Prostate gland (tissue), 2 donors: ENCODE measurements around the gene SELENOK. TPM values are rescaled to one million over a fixed set of nuclear protein-coding genes. Genes with fewer than 3 reads are reported as not detected.

ENCODE experiments used
- DNase-seq: peaks from one replicate; pipeline ENCODE4 v3.0.0-alpha.2; 2019; ENCODE audit warnings: low spot score
- H3K27ac ChIP-seq, 2 donors: fragments of 200-600 bp; sonication (generic); 2 replicates each; pipeline ENCODE4 v1.5.1; 2017 to 2019
- H3K27me3 ChIP-seq: fragments of 200-600 bp; sonication (generic); replicated peaks from 2 replicates; pipeline ENCODE4 v1.5.1; 2019; ENCODE audit not compliant: insufficient read depth
- H3K36me3 ChIP-seq, 2 donors: fragments of 200-600 bp; sonication (generic); 1 replicate in 1 of 2; 2 replicates in 1 of 2; pipeline versions ENCODE4 v1.5.1 to v1.8.1; 2017 to 2019
- H3K4me1 ChIP-seq: fragments of 200-600 bp; sonication (generic); replicated peaks from 2 replicates; pipeline ENCODE4 v1.5.1; 2019
- H3K4me3 ChIP-seq, 2 donors: fragments of 200-600 bp; sonication (generic); 2 replicates each; pipeline ENCODE4 v1.5.1; 2017 to 2019
- H3K9me3 ChIP-seq: fragments of 200-600 bp; sonication (generic); 2 replicates; pipeline ENCODE4 v1.5.1; 2017
- CTCF ChIP-seq, 4 experiments: fragments of 200-600 bp in 2 of 4; fragments of 450-650 bp in 2 of 4; sonication (generic) in 2 of 4; IDR thresholded peaks; 1 replicate in 3 of 4; 2 replicates in 1 of 4; pipeline ENCODE4 v1.5.1; 2016 to 2019; ENCODE audit warnings: antibody characterized with exemption in 4 of 4, mild to moderate bottlenecking in 2 of 4, moderate library complexity in 2 of 4
- POLR2A ChIP-seq: fragments of 450-650 bp; IDR thresholded peaks from one replicate; pipeline ENCODE4 v1.6.1; 2016; ENCODE audit warnings: antibody characterized with exemption, mild to moderate bottlenecking
- POLR2AphosphoS5 ChIP-seq: sonication (generic); formaldehyde crosslinking; IDR thresholded peaks from one replicate; pipeline ENCODE4 v1.6.1; 2017; ENCODE audit warnings: antibody characterized with exemption
- WGBS: methylation state at CpG from one replicate; pipeline ENCODE4 v1.1.5; 2018; 5-methylcytosine and 5-hydroxymethylcytosine counted together
- intact Hi-C: fragments of 100-400 bp; cut with DNase I; formaldehyde crosslinking; loops from one replicate; pipeline ENCODE4 v1.14.2; 2022
- total RNA-seq, 2 donors: library from RNA; depleted of rRNA; stranded (reverse); fragments of >200 nt; gene quantifications; one replicate each; pipeline ENCODE4 v1.1.0, GENCODE V29; 2016

The SELENOK gene
- total RNA-seq, 2 donors from 2014 or later, result 48.5 to 51.1 TPM

GRCh38 chr3:53880396-53881345 lies 11.0 kb downstream of the SELENOK start:
- Histone ChIP-seq H3K4me3 (peak overlapping the region; percentile 73 to 83), H3K27ac (peak overlapping the region in 1 of 2 donors; percentile 85), H3K4me1 (peaks cover 6% of the 10 kb centered on the region), H3K36me3 (peaks cover 4 to 11% of the 10 kb centered on the region in 2 donors), H3K27me3 (no peaks in the 10 kb centered on the region), H3K9me3 (no peaks in the 10 kb centered on the region)
- no peak for DNase-seq
- intact Hi-C loops, result no loop called here
- TF ChIP-seq POLR2A (no peak), CTCF (IDR thresholded peaks at IDR 0.05) (no peak), POLR2AphosphoS5 (no peak)
- WGBS, result 51% methylated on average over 10 of the region's 10 CpGs

- peaks cover 12 to 13% of the 10 kb centered on the region in 2 donors for H3K36me3 ChIP-seq
Measured at GRCh38 chr3:53865732-53866499, 25.7 kb downstream of the SELENOK start.

GRCh38 chr3:53863145-53863544 lies 28.5 kb downstream of the SELENOK start:
- Histone ChIP-seq H3K4me1 (no peaks in the 10 kb centered on the region), H3K4me3 (no peak overlapping the region), H3K27ac (no peak overlapping the region), H3K9me3 (no peaks in the 10 kb centered on the region), H3K27me3 (no peaks in the 10 kb centered on the region), H3K36me3 (peaks cover 0 to 8% of the 10 kb centered on the region in 2 donors)
- TF ChIP-seq CTCF (IDR thresholded peaks at IDR 0.05) (no peak), POLR2A (no peak), POLR2AphosphoS5 (no peak)
- WGBS, result 90% methylated on average over 1 of the region's 1 CpG
- DNase-seq, result no peak
- intact Hi-C loops, result no loop called here

More at GRCh38 chr3:53865732-53866499, 25.7 kb downstream of the SELENOK start:
- WGBS, result 94% methylated on average over 5 of the region's 5 CpGs
- Histone ChIP-seq H3K27me3 (no peaks in the 10 kb centered on the region), H3K4me1 (no peaks in the 10 kb centered on the region), H3K4me3 (no peak overlapping the region), H3K27ac (no peak overlapping the region), H3K9me3 (no peaks in the 10 kb centered on the region)
- intact Hi-C loops, result no loop called here
- no peak for DNase-seq
- no peak for TF ChIP-seq POLR2A
- TF ChIP-seq POLR2AphosphoS5, result no peak
- no peak for TF ChIP-seq CTCF (IDR thresholded peaks at IDR 0.05)

- WGBS, result 82% methylated on average over 3 of the region's 3 CpGs
- no peaks in the 10 kb centered on the region for H3K9me3 ChIP-seq
- no peak overlapping the region for H3K4me3 ChIP-seq
- no peak overlapping the region for H3K27ac ChIP-seq
- TF ChIP-seq POLR2A (no peak), POLR2AphosphoS5 (no peak), CTCF (IDR thresholded peaks at IDR 0.05) (no peak)
- intact Hi-C loops, result no loop called here
- no peaks in the 10 kb centered on the region for H3K27me3 ChIP-seq
- no peak for DNase-seq
- H3K4me1 ChIP-seq, result no peaks in the 10 kb centered on the region
- H3K36me3 ChIP-seq, result peaks cover 0 to 8% of the 10 kb centered on the region in 2 donors
Measured at GRCh38 chr3:53862241-53862640, 29.4 kb downstream of the SELENOK start.
